Thymus (tissue), 11 donors: ENCODE measurements around the gene UPP2. TPM values are rescaled to one million over a fixed set of nuclear protein-coding genes. Genes with fewer than 3 reads are reported as not detected.

ENCODE experiments used
- DNase-seq, 9 donors: peaks; one replicate each; pipeline ENCODE4 v3.0.0-alpha.2; 2013; ENCODE audit warnings: low spot score in 9 of 9, low read depth in 6 of 9, missing footprints in 1 of 9
- H3K27ac ChIP-seq, 2 donors: one replicate each; pipeline ENCODE4 v1.5.1; 2013; ENCODE audit warnings: control low read depth in 1 of 2, low read depth in 1 of 2, low read length in 1 of 2, mild to moderate bottlenecking in 1 of 2, moderate library complexity in 1 of 2
- H3K27me3 ChIP-seq, 2 donors: one replicate each; pipeline ENCODE4 v1.5.1; 2013; ENCODE audit warnings: low read length in 1 of 2; ENCODE audit not compliant: control insufficient read depth in 2 of 2, insufficient read depth in 1 of 2
- H3K36me3 ChIP-seq, 2 donors: one replicate each; pipeline ENCODE4 v1.5.1; 2013; ENCODE audit warnings: low read length in 1 of 2, mild to moderate bottlenecking in 1 of 2, moderate library complexity in 1 of 2; ENCODE audit not compliant: control insufficient read depth in 2 of 2, insufficient read depth in 2 of 2
- H3K4me1 ChIP-seq, 2 donors: one replicate each; pipeline ENCODE4 v1.5.1; 2013; ENCODE audit warnings: low read length in 2 of 2; ENCODE audit not compliant: control insufficient read depth in 2 of 2, insufficient read depth in 2 of 2
- H3K4me3 ChIP-seq, 2 donors: one replicate each; pipeline ENCODE4 v1.5.1; 2013; ENCODE audit warnings: low read length in 2 of 2, control low read depth in 1 of 2, mild to moderate bottlenecking in 1 of 2
- H3K9me3 ChIP-seq, 2 donors: one replicate each; pipeline ENCODE4 v1.5.1; 2013; ENCODE audit warnings: low read length in 1 of 2, mild to moderate bottlenecking in 1 of 2; ENCODE audit not compliant: control insufficient read depth in 2 of 2, insufficient read depth in 1 of 2
- WGBS: extraction: QIAGEN DNeasy Blood & Tissue Kit; methylation state at CpG from one replicate; pipeline ENCODE4 v1.1.7; 2013; 5-methylcytosine and 5-hydroxymethylcytosine counted together
- polyA plus RNA-seq: library from polyadenylated mRNA; stranded (reverse); fragments of 200-250 nt; gene quantifications from one replicate; pipeline ENCODE4 v1.2.3, GENCODE V29; 2013
- total RNA-seq: library from RNA; stranded (reverse); fragments of 120-200 nt; gene quantifications from one replicate; pipeline ENCODE4 v1.2.4, GENCODE V29; 2013
- donor health status: healthy.

Gene UPP2
- total and polyA plus RNA-seq, 2 donors = 0.50 TPM; not detected in 1

- Histone ChIP-seq H3K36me3 (no peaks in the 10 kb centered on the region), H3K27ac (no peak overlapping the region), H3K4me1 (no peaks in the 10 kb centered on the region), H3K27me3 (no peaks in the 10 kb centered on the region), H3K9me3 (no peaks in the 10 kb centered on the region), H3K4me3 (no peak overlapping the region)
- WGBS = 91% methylated on average over 3 of the region's 3 CpGs
- no peak for DNase-seq
Observed at GRCh38 chr2:158079672-158080071, 22.0 kb upstream of the UPP2 start.

GRCh38 chr2:158088093-158088492 lies 13.6 kb upstream of the UPP2 start:
- DNase-seq = no peak
- Histone ChIP-seq H3K27ac (no peak overlapping the region), H3K4me1 (no peaks in the 10 kb centered on the region), H3K4me3 (no peak overlapping the region), H3K27me3 (no peaks in the 10 kb centered on the region), H3K36me3 (no peaks in the 10 kb centered on the region), H3K9me3 (peaks cover 0 to 3% of the 10 kb centered on the region in 2 donors)
- 91% methylated on average over 3 of the region's 3 CpGs for WGBS

GRCh38 chr2:158089322-158089721 lies 12.4 kb upstream of the UPP2 start:
- no peaks in the 10 kb centered on the region for H3K27me3 ChIP-seq

GRCh38 chr2:158091647-158092046 lies 10.0 kb upstream of the UPP2 start:
- no peaks in the 10 kb centered on the region for H3K27me3 ChIP-seq
- no peak for DNase-seq
- H3K4me1 ChIP-seq = no peaks in the 10 kb centered on the region
- peaks cover 0 to 3% of the 10 kb centered on the region in 2 donors for H3K9me3 ChIP-seq
- H3K4me3 ChIP-seq = no peak overlapping the region
- 92% methylated on average over 4 of the region's 4 CpGs for WGBS
- no peaks in the 10 kb centered on the region for H3K36me3 ChIP-seq
- no peak overlapping the region for H3K27ac ChIP-seq

More at GRCh38 chr2:158089322-158089721, 12.4 kb upstream of the UPP2 start:
- WGBS = 96% methylated on average over 5 of the region's 5 CpGs
- Histone ChIP-seq H3K4me1 (no peaks in the 10 kb centered on the region), H3K4me3 (no peak overlapping the region), H3K9me3 (peaks cover 0 to 3% of the 10 kb centered on the region in 2 donors), H3K27ac (no peak overlapping the region), H3K36me3 (no peaks in the 10 kb centered on the region)
- DNase-seq = no peak

- Histone ChIP-seq H3K4me1 (no peaks in the 10 kb centered on the region), H3K27ac (no peak overlapping the region), H3K4me3 (no peak overlapping the region), H3K36me3 (no peaks in the 10 kb centered on the region), H3K27me3 (no peaks in the 10 kb centered on the region), H3K9me3 (no peaks in the 10 kb centered on the region)
- 96% methylated on average over 2 of the region's 2 CpGs for WGBS
- no peak for DNase-seq
Observed at GRCh38 chr2:158094487-158095092, 7.1 kb upstream of the UPP2 start.

GRCh38 chr2:158095269-158095668 lies 6.4 kb upstream of the UPP2 start:
- H3K9me3 ChIP-seq = no peaks in the 10 kb centered on the region
- no peaks in the 10 kb centered on the region for H3K36me3 ChIP-seq
- no peak overlapping the region for H3K4me3 ChIP-seq
- no peaks in the 10 kb centered on the region for H3K27me3 ChIP-seq
- H3K27ac ChIP-seq = no peak overlapping the region
- H3K4me1 ChIP-seq = no peaks in the 10 kb centered on the region
- DNase-seq = no peak

GRCh38 chr2:158095912-158096311 lies 5.8 kb upstream of the UPP2 start:
- Histone ChIP-seq H3K4me3 (no peak overlapping the region), H3K9me3 (no peaks in the 10 kb centered on the region), H3K36me3 (no peaks in the 10 kb centered on the region), H3K27me3 (no peaks in the 10 kb centered on the region), H3K27ac (no peak overlapping the region), H3K4me1 (no peaks in the 10 kb centered on the region)
- DNase-seq = no peak
- WGBS = 96% methylated on average over 4 of the region's 4 CpGs

GRCh38 chr2:158097481-158097880 lies 4.2 kb upstream of the UPP2 start:
- 93% methylated on average over 2 of the region's 2 CpGs for WGBS
- H3K4me3 ChIP-seq = no peak overlapping the region
- no peak for DNase-seq
- no peaks in the 10 kb centered on the region for H3K36me3 ChIP-seq
- H3K4me1 ChIP-seq = no peaks in the 10 kb centered on the region
- H3K9me3 ChIP-seq = no peaks in the 10 kb centered on the region
- H3K27me3 ChIP-seq = no peaks in the 10 kb centered on the region
- no peak overlapping the region for H3K27ac ChIP-seq

GRCh38 chr2:158098178-158098577 lies 3.5 kb upstream of the UPP2 start:
- Histone ChIP-seq H3K27me3 (no peaks in the 10 kb centered on the region), H3K4me3 (no peak overlapping the region), H3K4me1 (no peaks in the 10 kb centered on the region), H3K9me3 (no peaks in the 10 kb centered on the region), H3K36me3 (no peaks in the 10 kb centered on the region), H3K27ac (no peak overlapping the region)
- WGBS = 98% methylated on average over 4 of the region's 4 CpGs
- no peak for DNase-seq

- Histone ChIP-seq H3K4me1 (no peaks in the 10 kb centered on the region), H3K27me3 (no peaks in the 10 kb centered on the region), H3K9me3 (no peaks in the 10 kb centered on the region), H3K27ac (no peak overlapping the region), H3K36me3 (no peaks in the 10 kb centered on the region), H3K4me3 (no peak overlapping the region)
- 93% methylated on average over 3 of the region's 3 CpGs for WGBS
- no peak for DNase-seq
Observed at GRCh38 chr2:158099716-158100115, 2.0 kb upstream of the UPP2 start.
